Brain pericyte (primary cell): ENCODE results near the gene BOD1L1.

ENCODE experiments used
- DNase-seq: peaks from one replicate; pipeline ENCODE4 v3.0.0-alpha.2; 2012; ENCODE audit warnings: low read depth, low spot score

BOD1L1 gene

DNA sequence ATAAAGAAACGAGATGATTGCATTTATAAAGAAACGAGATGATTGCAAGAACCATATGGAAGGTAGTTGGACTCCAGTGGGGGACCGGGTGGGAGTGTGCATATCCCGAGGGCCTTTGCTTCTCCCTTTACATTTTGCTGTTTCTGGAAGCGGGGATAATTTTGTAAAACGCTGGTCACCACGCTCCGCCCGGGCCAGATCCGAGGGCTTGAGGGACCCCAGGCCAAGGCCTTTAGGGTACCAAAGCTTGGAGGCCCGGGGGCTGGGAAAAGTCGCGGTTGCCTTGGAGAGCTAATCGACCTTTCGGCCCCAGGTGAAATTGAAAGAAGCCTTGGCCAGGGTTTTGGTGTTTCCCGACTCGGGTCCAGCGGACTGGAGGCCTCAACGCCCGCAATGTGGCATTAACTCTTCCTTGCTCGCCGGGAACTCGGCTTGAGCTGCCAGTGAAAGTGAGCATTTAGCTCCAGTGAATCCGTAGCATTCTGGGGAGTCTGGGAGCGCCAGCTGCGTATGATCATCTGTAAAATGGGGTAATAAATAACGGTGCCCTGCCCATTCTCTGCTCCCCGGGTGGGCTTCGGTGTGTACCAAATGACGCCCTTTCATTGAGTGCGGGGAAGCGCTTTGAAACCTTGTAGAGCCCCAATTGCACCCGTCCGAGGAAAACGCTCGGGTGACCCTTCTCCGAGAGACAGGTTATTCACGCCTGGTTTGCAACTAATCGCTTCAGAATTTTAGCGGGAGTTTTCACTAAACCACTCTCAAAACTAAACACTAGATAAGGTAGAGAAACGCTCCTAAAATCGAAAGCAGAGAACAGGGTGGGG lies 87.7 kb downstream of the BOD1L1 start:
- no peak for DNase-seq

DNA sequence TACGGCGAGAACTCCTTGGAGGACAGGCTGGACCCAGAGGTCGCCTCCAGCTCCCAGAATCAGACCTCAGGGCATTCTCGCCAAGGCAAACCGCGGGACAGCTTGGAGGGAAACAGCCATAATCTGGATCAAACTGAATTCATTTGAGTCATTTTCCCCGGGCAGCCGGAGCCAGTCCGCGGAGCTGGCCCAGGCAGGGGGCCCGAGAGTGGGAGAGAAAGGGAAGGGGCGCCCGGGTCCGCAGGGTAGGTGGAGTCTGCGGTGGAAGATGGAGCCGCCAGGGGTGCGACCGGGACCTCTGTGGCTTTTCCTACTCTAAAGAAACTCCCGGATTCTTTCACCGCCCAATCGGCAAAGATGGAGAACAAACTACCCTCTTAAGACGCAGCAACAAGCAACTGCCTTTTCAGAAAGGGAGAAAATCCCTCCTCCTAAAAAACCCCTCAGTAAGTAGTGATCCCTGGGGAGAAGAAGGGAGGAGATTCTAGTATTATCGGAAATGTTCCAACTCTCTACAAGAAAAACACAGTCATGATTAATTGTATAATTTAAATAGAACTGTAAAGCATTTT lies 88.4 kb downstream of the BOD1L1 start:
- DNase-seq, result no peak

DNA sequence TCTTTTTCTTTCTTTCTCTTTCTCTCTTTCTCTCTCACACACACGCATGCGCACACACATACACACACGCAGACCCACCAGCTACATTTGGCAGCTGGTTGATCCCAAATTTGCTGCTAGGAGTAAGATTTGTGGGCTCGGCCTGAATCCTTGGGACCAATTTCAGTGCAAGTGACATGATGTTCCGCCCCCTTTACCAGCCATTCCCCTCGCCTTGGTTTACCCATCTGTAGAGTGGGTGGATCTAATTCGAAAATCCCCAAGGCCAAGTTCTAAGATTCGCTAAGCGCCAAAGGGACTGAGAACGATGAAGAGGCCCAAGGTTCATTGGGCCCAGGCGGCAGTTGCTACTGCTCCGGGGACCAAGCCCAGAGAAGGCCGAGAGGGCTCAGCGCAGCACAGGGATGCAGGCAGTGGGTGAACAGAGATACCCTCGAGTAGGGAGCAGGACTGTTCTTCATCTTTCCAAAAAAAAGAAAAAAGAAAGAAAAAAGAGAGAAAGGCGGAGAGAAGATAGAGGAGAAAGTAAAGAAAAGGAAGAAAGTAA lies 89.0 kb downstream of the BOD1L1 start:
- DNase-seq, result no peak

DNA sequence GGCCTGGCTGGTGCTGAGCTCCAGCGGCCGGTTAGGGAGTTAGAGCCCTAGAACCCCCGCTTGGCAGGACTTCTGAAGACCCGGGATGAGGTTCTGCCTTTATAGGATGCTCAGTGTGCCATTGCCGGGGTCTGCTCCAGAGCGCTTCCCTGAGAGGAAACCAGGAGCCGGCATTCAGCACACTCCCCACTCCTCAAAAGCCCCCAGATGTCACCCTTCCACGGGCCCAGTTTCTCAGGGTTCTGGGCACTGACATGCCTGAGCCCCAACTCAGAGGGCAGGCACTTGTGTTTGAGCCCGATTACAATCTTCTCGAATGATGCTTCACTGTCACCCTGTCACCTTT lies 89.7 kb downstream of the BOD1L1 start:
- no peak for DNase-seq

DNA sequence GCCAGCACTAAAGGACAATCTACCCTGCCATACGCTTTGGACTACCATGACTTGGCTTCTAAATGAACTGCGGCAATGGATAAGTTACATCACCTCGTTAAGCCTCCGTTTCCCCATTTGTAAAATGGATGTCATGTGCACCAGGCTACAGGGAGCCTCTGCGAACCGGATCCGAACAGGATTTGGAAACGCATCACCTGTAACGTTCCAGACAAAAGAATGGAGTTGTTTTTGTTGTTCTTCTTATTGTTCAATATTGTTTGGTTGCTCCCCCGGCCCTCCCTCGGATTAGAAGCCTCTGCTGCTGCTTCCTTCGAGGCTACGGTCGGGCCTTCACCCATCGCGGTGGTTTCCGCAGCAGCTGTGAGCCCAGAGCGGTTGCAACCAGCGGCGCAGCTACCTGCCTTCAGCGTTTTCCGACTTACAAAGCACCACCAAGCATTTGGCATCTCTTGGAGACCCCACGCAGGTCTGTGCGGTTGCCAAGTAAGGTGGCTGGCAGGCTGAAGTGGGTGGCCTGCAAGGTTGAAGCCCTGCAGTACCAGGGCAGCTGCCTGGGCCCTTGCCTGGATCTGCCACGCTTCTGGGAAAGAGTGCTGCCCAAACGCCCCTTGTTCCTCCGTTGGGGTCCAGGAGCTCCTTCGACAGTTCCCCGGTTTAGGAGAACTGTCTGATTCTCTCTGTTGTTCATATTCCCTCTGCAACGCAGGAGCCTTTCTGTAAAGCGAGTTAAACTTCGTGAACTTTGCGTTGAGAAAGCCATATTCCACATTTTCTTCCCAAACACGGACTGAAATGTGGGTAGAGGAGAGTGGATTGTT lies 90.3 kb downstream of the BOD1L1 start:
- DNase-seq, result no peak

DNA sequence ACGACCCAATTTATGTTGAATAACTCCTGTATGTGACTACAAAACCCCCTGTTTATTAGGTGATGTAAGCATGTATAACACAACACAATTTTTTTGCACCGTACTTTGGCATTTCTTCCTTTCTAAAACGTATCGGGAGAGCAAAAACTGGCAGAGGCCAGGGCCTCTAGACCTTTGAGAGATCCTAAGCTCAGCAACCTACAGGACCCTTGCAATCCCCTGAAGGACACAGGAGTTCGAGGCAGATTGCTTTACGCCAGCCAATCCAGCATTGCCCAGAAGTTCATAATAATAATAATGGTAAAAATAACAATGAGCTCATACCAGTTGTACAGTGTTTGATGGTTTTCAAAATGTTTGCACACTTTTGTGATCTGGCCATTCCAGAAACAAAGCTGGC lies 90.9 kb downstream of the BOD1L1 start:
- no peak for DNase-seq

DNA sequence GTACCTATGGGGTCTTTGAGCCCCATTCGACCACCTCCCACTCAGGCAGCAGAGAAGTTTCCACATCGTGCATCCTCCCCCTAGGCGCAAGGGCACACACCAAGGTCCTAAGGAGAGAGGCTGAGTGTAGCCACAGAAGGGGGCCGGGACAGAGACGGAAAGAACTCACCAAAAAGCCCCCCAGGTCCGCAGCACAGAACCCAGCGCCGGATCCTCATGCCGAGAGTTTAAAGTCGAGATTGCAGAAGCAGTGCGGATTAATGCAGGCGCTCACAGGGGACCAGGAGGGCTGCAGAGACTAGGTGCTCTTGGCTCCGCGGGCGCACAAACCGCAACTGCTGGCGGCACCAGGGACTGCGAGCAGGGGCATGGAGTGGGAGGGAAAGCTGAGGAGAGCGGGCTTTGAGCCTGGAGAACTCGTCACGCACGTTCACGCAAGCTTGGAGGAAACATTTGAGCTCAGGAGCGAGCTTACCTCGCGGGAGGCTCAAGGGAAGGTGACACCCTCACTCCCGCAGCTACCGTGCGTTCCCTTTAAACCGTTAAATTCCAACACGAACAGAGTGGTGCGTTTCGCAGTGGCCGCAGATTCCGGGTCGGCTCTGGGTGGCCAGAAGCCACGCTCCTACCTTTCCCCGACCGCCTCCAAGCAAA lies 91.7 kb downstream of the BOD1L1 start:
- no peak for DNase-seq

DNA sequence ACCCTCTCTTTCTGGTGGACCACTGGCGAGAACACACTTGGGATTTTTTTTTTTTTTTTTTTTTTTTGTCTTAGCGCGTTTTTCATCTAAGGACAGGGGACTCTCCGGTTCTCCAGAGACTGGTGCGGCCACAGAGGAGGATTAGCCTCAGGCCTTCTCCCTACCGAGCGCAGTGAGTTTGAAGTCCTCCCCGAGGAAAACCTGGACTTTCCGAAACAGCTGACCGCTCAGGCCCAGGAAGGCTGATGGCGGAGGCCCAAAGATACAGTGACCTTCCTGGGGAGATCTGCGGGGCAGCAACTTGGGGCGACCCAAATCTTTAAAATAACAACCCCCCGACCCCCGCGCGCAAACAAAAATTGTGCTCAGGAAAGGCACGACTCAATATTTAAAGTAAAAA lies 92.4 kb downstream of the BOD1L1 start:
- no peak for DNase-seq

DNA sequence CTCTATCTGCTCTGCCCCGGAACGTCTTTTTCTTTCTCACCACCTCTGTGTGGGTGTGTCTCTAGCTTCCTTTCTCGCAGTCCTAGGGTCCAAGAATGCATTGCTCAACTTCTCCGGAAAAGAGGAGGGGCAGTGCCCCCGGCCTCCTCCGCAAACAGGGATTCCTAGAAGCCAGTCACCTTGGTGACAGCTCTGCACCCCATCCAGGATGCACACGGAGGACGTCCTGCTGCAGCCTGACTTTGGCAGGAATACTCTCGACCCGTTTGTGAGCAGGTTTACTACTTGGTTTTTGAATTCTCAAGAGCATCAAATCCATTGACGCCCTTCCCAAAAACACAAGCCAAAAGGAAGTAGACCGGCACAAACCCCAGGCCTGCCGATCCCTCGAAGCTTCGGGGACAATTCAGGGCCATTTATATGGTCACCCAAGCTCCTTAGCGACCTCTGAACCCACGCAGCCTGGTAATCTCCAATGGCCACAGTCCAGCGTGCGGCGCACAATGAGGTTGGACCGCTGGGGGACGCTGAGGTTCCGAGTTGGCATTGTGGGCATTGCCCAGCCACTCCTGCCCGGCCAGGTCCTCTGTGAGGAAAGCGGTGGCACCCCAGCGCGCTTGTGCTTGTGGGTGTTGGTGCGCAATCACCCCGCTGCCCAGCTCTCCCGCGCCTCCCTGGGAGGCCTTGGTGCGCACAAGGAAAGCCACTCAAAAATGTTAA lies 93.0 kb downstream of the BOD1L1 start:
- no peak for DNase-seq

DNA sequence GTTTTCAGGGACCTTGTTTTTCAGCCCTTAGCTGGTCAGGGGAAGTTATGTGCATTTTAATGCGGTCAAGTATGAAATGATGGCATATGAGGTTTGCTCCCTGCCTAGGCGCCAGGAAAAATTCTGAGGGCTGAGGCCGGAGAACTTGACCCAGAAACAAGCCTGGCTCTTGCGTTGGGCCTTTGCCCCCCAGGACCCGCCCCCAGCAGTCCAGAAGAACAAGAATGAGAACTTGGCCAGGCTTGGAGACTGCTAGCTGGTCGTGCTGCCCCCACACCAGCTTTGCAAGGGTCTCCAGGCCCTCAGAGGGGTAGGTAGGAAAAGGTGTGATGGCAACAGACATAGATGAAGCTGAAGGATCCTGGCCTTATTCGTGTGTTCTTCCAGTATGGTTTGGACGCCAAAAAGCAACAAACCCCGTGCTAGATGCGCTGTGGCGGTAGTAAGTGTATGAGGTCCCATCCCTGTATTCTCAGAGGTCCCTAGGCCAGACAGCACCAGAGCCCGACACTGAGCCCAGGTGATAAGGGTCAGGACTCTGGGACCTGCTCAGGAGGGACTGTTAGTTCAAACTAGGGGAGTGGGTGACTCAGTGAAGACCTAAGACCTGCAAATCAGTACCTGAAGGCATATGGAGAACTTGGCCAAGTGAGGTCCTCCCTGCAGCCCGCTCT lies 93.7 kb downstream of the BOD1L1 start:
- DNase-seq, result no peak

DNA sequence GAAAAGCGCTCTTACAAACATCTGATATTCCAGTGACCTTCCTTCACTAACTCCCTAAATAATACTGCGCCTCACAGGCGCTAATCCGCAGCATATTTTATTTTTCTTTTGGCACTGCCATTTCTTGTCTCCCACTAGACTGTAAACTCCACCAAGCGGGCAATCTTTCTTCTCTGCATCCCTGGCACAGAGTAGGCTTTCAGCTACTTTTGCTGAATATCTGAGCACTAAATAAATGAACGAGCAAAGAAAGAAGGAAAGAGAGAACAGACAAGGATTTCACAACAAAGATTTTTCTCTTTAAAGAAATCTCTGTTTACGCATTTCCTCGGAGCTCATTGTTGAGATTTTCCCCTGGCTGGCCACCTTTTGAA lies 95.9 kb downstream of the BOD1L1 start:
- no peak for DNase-seq

DNA sequence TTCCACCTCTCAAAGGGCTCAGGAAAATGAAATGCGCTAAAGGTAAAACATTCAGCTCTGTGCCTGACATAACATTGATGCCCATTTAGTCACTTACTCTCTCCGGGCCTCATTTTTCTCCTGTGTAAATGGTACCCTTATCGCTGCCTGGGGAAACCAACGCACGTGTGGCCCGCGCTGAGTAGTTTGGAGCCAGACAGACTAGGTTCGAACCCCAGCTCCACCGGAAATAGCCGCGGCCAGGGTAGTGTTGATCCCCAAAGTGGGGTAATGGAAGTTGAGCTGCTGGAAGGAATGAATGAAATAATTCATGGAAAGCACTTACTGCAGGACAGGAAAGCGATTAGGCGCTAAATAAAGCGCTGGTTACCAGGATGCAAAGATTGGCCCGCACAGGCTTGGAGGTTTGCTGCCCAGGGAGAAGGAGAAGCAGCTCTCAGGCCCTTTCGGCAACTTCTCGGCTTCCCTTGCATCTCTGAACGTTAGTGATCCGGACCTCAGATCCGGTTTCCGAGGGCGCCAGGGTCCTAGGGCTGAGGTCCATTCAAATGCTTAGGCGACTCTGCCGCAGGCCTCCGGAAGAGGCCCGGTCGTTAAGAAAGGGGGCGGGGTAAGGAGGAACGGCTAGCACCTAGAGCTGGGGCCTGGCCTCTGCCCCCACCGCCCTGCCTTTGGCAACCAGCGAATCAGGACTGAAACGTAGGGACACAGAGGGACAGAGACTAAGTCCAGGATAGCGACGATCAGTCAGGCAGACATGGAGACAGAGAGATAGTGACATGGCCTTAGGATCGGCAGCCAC lies 96.5 kb downstream of the BOD1L1 start:
- no peak for DNase-seq

DNA sequence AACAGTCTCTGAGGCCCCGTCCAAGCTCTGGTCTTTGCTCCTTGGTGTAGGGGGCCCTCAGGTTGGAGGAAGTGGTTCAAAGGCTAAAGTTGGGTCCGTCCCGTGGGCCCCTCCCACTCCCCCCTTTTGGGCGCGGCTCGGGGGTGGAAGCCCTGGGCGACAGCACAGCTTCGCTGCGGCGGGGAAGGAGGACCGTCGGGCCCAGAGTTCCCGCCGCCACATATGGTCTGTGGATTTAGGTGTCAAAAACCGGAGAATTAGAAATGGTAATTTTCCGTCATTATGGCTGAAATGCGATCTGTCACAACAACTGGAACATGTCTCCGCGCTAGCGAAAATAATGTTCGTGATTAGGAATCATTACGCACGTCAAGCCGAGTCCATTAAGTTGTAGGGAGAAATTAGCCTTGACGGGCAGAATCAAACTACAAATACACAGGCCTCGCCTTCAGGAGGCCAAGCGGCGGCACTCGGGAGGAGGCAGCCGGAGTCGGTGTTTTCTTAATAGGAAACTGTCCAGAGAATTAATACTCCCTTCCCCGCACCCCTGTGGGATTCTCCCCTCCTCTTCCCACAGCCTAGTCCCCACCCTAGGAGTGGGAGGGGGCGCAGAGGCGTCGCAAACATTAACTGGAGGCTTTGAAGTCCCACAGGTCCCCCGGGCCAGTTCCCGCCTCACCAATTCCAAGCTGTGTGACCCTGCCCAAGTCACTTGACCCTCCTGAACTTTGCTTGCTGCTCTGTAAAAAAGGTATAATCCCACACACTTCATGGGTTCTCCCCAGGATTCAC lies 98.2 kb downstream of the BOD1L1 start:
- no peak for DNase-seq

DNA sequence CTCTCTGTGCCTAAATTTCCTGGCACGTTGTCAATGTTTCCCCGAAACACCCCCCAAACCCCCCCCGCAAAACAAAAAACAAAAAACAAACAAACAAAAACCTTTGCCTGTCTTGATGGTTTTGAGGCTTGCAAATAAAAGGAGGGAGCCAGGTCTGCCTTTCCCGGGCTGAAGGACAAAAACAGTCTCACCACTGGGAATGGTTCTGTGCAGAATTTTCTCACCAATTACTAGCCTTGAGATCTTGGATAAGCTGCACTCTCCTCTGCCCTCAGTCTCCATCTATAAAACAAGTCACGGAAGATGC lies 98.8 kb downstream of the BOD1L1 start:
- DNase-seq, result no peak

DNA sequence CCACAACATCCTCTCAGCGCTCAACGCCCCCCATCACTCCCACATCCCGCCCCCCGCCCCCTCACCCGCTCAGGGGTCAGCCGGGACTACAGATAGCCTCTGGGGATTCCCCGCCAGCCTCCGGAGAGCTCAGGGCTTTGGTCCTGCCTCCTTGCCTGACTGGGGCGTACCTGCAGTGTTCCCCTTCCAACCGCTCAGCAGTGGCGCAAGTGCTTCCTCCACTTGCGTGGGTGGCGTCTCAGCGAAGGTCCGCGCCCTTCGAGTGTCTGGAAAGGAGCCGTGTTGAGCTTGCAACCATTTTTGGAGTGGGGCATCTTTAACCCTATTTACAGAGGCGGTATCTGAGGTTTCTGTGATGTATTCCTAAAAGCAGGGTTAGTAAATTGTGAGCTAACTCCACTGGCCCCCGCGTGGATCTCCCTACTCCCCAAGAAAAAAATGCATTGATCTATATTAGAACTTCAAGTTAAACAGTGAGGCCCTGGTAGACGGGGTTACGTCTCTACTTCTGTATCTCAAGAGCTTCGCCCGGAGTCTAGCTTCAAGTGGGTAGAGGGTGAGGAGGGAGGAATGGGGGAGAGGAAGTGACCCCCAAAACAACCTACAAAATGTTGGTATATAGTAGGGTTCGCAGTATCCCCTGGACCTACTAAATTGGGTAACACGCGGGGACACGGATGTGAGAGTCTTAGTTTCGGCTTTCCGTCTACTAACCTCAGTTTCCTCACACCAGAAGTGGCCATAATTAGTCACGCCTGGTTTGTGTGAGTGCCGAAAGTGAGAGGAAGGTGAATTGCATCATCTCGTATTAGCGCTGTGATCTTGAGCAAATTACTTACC lies 99.3 kb downstream of the BOD1L1 start:
- no peak for DNase-seq

DNA sequence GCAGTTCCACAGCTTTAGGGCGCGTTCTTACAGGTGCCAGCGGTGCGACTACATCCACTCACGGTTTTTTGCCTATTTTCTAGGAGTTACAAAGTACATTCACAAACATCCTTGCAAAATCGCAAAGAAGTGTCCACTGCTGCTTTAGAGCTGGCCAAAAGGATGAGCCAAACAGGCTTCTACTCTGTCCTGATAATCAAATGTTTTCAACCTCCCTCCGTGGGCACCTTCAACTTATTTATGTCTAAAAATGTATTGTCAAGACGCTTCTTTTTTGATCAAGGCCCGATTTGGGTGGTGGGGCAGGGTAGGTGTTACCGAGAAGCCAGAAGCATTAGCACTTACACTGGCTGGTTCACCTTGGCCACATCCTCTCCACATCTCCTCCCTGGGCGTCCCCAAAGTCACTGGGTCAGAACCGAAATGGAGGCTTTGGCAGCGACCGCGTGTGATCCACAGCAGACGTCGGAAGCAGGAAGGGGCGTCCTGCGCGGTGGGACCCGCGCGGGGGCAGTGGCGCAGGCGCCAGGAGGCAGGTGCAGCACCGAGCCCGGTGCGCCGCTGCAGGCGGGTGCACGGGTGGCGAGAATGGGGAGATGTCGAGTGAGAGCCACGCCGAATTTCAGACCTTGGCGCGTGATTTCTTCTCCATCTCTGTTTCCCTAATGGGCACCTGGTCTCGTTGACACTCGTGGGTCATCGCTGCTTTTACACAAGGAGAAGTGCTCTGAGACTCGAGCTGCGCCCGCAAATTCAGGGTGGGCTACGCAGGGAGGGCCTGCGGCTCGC lies 100.1 kb downstream of the BOD1L1 start:
- DNase-seq, result no peak

DNA sequence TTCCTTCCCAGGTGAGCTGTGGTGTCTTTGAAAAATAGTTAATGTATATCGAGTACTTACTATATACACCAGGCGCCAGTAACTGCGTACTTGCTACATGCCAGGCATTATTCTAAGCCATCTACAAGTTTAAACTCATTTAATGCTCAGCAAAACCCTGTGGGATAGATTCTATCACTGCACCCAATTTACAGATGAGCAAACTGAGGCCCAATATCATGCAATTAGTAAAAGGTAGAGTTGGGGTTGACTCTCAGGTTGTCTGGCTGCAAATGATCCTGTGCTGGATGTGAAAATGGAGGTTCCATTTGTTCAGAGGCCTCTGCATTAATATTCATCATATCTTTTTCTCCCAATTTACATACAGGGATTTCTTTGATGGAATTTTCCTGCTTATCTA lies 100.9 kb downstream of the BOD1L1 start:
- no peak for DNase-seq
